HG03280 (cell line): ENCODE data around the gene FMO2.

Experiments
- ATAC-seq: cut with Tn5 transposase; IDR thresholded peaks from one replicate; pipeline ENCODE4 v1.9.1; 2021; ENCODE audit warnings: mild to moderate bottlenecking, moderate library complexity; ENCODE audit not compliant: unreplicated experiment

FMO2 gene

GRCh38 chr1:171254859-171255258 lies 69.8 kb downstream of the FMO2 start:
- no peak for ATAC-seq

- ATAC-seq: no peak
Observed at GRCh38 chr1:171256940-171257606, 72.0 kb downstream of the FMO2 start.

DNA sequence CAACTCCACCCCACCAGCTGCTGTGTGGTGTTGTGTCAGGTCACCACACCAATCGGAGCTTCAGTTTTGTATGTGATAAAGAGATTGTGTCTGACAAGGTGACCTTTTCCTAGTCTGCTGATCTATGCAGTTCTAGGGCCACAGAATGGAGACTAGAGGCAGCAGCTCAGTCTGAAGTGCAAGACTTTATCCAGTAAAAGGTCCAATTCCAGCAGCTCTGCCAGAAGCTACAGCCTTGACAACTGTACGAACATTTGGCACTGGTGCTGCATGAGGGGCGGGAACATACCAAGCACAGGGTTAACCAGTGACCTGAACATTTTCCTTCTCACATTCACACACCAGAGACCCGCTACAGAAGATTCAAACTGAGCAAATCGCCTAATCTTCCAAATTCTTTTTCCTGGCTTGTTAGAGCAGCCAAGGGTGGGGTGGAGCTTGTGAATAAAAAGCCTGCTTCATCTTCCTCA lies 72.5 kb downstream of the FMO2 start:
- ATAC-seq: no peak

GRCh38 chr1:171258429-171258828 lies 73.3 kb downstream of the FMO2 start:
- ATAC-seq: no peak

GRCh38 chr1:171258943-171259342 lies 73.8 kb downstream of the FMO2 start:
- ATAC-seq: no peak
